HG03095 (cell line): Measurements from ENCODE around the gene ATP11A.

ENCODE experiments used
- ATAC-seq: cut with Tn5 transposase; IDR thresholded peaks from one replicate; pipeline ENCODE4 v1.9.1; 2021; ENCODE audit warnings: moderate library complexity; ENCODE audit not compliant: unreplicated experiment

Gene ATP11A

DNA sequence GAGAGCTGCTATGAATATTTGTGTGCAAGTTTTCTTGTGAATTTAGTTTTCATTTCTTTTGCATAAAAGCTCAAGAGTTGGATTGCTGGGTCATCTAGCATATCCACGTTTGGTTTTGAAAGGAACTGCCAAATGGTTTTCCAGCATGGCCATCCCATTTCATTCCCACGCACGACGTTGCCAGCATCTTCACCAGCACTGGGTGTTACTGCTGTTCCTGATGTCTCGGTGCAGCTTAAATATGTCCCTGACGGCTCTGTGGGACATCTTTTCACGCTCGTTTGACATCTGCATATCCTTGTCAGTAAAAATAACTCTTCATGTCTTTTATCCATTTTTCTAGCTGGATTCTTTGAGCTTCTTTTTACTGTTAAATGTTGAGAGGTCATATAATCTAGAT, 123.7 kb downstream of the ATP11A start:
- no peak for ATAC-seq

- no peak for ATAC-seq
These were observed 125.2 kb downstream of the ATP11A start for GRCh38 chr13:112814905-112815585.

DNA sequence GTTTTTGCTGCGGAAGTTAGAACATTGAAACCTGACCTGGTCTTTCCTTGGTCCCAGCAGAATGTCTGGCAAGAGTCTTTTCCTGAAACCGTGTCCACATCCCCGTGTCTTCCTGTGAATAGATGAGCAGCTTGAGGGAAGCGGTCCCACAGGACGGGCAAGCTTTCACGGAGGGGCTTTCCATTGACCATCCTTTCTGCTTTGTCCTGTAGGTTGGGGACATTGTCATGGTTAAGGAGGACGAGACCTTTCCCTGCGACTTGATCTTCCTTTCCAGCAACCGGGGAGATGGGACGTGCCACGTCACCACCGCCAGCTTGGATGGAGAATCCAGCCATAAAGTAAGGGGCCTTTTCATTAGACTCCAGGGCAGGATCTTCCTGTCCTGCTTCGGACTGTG, 126.0 kb downstream of the ATP11A start:
- ATAC-seq, result no peak

DNA sequence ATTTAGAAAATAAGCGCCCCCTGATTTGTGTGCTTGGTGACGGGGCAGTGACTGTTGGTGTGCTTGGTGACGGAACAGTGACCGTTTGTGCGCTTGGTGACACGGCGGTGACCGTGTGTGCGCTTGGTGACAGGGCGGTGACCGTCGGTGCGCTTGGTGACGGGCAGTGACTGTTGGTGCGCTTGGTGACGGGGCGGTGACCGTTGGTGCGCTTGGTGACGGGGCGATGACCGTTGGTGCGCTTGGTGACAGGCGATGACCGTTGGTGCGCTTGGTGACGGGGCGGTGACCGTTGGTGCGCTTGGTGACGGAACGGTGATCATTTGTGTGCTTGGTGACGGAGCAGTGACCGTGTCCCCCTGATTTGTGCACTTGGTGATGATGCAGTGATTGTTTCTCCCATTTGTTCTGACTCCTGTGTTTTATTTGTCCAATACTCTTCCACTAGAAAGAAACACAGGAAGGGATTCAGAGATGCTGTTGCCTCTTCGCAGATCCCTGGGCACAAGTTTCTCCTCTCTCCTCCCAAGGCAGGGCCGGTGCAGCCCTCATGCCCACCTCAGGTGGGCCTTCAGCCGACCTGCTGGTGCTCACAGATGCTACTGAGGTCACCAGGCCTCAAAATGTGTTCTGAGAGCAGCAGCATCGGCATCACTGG, 128.3 kb downstream of the ATP11A start:
- ATAC-seq, result no peak

DNA sequence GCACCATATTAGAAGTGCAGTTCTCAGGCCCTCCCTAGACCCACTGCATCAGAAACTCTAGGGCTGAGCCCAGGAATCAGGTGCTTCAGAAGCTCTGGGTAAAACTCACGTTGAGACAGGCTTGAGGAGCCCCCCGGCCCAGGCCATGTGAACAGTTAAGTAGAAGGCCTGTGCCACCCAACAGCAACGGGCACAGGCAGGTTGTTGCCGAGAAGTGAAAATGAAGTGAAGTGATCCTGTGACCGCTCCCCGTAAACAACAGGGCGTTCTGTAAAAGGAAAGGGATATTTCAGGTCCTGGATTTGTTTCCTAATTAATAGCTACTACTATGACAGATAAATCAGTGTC, 128.8 kb downstream of the ATP11A start:
- ATAC-seq, result no peak

DNA sequence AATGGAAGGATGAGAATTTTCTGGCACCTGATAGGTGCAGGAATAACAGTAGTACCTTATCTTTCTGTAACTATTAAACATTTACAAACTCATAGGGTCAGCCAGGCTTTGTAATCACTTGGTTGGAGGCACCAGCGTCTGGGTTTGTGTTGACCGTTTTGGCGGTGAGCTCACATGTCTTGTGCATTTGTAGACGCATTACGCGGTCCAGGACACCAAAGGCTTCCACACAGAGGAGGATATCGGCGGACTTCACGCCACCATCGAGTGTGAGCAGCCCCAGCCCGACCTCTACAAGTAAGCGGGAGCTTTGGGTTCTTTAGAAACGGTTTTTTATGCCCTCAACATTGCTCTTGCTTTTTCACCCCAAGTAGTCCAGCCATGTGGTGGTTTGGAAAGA, 129.3 kb downstream of the ATP11A start:
- no peak for ATAC-seq

- no peak for ATAC-seq
These were observed 130.0 kb downstream of the ATP11A start for GRCh38 chr13:112819816-112820215.

DNA sequence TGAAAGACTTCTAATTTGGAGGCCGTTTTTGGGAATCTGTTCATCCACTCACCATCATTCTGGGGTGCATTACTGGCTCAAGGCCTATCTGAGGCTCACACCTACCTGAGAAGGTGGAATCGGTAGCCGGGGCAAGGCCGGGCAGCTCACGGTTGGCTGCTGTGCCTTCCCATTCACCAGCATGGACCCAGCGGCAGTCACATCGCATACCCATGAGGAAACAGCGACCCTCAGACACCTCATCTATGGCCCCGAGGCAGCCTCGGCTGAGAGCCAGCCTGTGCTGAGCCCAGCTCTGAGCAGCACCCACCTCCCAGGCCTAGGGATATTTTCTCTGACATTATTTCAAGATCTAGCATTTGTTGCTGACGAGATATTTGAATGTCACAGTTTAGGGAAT, 130.5 kb downstream of the ATP11A start:
- no peak for ATAC-seq

GRCh38 chr13:112821340-112822055, 131.7 kb downstream of the ATP11A start:
- ATAC-seq, result no peak

GRCh38 chr13:112822851-112823250, 133.0 kb downstream of the ATP11A start:
- ATAC-seq, result no peak

DNA sequence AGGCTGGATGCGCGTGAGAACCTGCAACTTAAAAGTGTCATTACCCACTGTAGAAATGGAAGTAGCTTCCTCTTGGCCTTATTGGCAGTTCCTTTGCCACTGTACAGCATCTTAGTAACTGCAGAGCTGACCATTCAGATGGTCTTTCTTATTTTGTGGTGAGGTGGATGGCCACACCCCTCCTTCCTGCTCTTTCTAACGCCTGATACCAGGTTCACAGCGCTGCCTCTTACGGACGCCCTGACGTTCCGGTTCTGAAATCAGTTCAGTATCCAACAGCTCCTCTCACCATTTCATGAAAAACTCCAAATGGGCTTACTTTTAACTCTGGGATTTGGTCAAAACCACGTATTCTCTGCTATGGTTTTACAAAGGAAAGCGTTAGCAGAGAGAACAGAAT, 134.6 kb downstream of the ATP11A start:
- no peak for ATAC-seq

GRCh38 chr13:112825071-112825470, 135.2 kb downstream of the ATP11A start:
- no peak for ATAC-seq

- no peak for ATAC-seq
These were observed 136.0 kb downstream of the ATP11A start for GRCh38 chr13:112825875-112826274.

DNA sequence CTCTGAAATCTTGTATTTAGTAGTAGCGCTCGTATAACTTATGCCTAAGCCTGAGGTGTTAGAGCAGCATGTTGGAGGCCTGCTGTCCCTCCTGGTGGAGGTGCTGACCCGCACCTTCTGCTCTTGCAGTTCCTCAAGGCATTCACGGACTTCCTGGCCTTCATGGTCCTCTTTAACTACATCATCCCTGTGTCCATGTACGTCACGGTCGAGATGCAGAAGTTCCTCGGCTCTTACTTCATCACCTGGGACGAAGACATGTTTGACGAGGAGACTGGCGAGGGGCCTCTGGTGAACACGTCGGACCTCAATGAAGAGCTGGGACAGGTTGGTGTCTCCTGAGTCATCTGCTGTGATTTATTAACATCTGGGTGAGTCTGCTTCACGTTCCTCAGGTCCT, 136.7 kb downstream of the ATP11A start:
- ATAC-seq, result no peak

DNA sequence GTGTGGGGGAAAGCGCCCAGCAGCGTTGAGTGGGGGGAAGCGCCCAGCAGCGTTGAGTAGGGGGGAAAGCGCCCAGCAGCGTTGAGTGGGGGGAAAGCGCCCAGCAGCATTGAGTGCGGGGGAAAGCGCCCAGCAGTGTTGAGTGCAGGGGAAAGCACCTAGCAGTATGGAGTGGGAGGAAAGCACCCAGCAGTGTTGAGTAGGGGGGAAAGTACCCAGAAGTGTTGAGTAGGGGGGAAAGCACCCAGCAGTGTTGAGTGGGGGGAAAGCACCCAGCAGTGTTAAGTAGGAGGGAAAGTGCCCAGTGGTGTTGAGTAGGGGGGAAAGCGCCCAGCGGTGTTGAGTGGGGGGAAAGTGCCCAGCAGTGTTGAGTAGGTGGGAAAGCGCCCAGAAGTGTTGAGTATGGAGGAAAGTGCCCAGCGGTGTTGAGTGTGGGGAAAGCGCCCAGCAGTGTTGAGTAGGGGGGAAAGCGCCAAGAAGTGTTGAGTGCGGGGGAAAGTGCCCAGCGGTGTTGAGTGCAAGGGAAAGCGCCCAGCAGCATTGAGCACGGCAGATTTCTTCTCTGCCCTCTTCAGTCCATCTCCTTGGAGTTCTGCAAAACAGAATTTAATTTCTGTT, 138.4 kb downstream of the ATP11A start:
- ATAC-seq, result no peak

DNA sequence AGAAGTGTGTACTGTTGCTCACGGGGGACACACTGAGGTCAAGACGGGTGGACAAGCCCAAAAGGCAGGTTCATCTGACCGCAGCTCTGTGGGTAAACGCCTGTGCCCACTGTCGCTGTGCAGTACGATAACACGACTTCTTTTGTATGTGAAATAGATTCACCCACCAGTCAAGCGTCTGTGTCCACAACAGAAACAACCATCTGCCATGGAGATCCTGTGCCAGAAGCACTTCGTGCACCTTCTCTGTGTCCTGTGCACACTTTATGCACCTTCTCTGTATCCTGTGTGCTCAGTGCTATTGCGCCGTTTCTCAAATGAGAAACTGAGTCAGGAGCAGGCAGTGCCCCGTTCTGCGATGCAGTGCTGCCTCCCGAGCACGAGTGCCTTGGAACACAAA, 138.9 kb downstream of the ATP11A start:
- no peak for ATAC-seq

GRCh38 chr13:112831196-112831595, 141.4 kb downstream of the ATP11A start:
- no peak for ATAC-seq

DNA sequence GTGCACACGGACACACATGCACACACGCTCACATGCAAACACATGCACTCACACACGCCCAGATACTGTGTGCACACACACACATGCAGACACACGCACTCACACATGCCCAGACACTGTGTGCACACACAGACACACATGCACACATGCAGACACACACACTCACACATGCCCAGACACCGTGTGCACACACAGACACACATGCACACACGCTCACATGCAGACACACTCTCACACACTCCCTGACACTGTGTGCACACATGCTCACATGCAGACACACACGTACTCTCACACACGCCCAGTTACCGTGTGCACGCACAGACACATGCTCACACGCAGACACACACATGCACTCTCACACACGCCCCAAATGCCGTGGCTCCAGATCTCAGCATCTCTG, 142.0 kb downstream of the ATP11A start:
- no peak for ATAC-seq

GRCh38 chr13:112832811-112833210, 143.0 kb downstream of the ATP11A start:
- ATAC-seq, result no peak

DNA sequence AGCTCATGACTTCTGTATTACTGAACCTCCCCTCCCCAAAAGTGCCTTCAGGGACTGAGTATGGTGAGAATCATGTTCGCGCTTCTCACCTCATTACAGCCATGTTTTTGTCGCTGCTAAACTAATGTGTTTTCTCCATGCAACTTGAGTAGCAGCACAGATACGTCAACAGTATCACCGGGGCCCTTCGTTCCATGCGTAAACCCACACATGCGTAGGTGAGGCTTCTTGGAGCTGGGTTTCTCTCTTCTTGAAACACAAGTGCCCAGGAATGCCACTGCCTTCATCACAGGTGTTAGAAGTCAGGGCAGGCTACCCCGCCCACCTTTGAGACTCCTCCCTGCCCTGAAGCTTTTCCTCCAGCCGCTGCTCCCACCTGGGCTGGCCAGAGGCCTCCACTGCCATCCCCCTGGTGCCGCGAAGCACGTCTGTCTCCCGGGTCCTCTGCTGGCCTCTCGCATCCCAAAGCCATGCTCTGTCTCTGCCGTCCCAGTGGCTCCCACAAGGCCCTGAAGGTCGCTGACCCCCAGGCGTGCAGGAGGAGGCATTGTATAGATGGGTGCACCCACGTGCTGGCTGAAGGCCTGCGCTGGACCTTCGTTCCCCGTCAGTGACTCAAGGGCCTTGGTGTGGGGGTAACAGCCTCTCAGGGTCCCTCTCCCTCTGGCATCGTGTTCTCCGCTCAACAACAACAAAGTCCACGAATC, 143.9 kb downstream of the ATP11A start:
- ATAC-seq, result no peak

GRCh38 chr13:112835344-112835743, 145.5 kb downstream of the ATP11A start:
- no peak for ATAC-seq
